HUDEP-2 (cell line): ENCODE results near the gene SCN3A.

Experiments used
- DNase-seq, 76 experiments: peaks; one replicate each; lab custom pipeline; 2025; ENCODE audit not compliant: unreplicated experiment in 76 of 76; lab: John Stamatoyannopoulos, UW

SCN3A gene

GRCh38 chr2:165192729-165193128 is 11.1 kb downstream of the SCN3A start:
- DNase-seq: no peak

- DNase-seq: no peak
Measured at GRCh38 chr2:165191096-165191728, 12.6 kb downstream of the SCN3A start.

- DNase-seq: no peak
Measured at GRCh38 chr2:165185633-165186032, 18.2 kb downstream of the SCN3A start.

- no peak for DNase-seq
Measured at GRCh38 chr2:165182029-165182428, 21.8 kb downstream of the SCN3A start.

GRCh38 chr2:165176780-165177179 is 27.1 kb downstream of the SCN3A start:
- no peak for DNase-seq

- DNase-seq: no peak
Measured at GRCh38 chr2:165173215-165173614, 30.6 kb downstream of the SCN3A start.

- no peak for DNase-seq
Measured at GRCh38 chr2:165164201-165164600, 39.6 kb downstream of the SCN3A start.

GRCh38 chr2:165163761-165164160 is 40.1 kb downstream of the SCN3A start:
- DNase-seq: no peak

- DNase-seq: no peak
Measured at GRCh38 chr2:165162466-165162865, 41.4 kb downstream of the SCN3A start.

GRCh38 chr2:165161510-165161909 is 42.3 kb downstream of the SCN3A start:
- DNase-seq: no peak

GRCh38 chr2:165157160-165157559 is 46.7 kb downstream of the SCN3A start:
- DNase-seq: no peak

- DNase-seq: no peak
Measured at GRCh38 chr2:165155152-165155551, 48.7 kb downstream of the SCN3A start.

GRCh38 chr2:165149439-165149838 is 54.4 kb downstream of the SCN3A start:
- DNase-seq: no peak

GRCh38 chr2:165147186-165148045 is 56.4 kb downstream of the SCN3A start:
- DNase-seq: peak in 1 of 76 experiments; percentile 3

- peak in 1 of 76 experiments; percentile 1 for DNase-seq
Measured at GRCh38 chr2:165144315-165144714, 59.5 kb downstream of the SCN3A start.

- DNase-seq: peak in 1 of 76 experiments; percentile 16
Measured at GRCh38 chr2:165141601-165142354, 62.1 kb downstream of the SCN3A start.

GRCh38 chr2:165126244-165126643 is 77.6 kb downstream of the SCN3A start:
- no peak for DNase-seq

GRCh38 chr2:165122521-165122920 is 81.3 kb downstream of the SCN3A start:
- DNase-seq: no peak

- no peak for DNase-seq
Measured at GRCh38 chr2:165120740-165121467, 82.9 kb downstream of the SCN3A start.

GRCh38 chr2:165115258-165115657 is 88.6 kb downstream of the SCN3A start:
- no peak for DNase-seq
